Measurements from ENCODE around the gene IQGAP2.

DNA sequence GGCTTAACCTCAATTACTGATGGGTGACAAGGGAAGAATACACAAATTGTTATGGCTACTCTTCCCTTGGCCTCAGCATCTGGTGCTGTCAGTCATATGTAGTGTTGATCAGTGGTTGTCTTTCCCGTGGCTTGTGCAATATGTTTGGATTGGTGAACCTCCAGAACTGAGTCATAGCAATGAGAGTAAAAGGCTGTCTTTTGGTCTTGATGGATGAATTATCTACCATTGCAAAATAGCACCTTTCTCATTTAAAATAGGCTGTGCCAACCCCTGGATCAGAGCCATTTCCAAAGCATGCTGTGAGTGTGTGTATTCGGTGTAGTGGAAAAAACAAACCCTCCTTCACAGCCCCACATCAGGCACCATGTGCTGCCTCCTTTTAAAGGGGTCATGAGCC is 298.2 kb downstream of the IQGAP2 start:
- TF ChIP-seq, protein P1, sequence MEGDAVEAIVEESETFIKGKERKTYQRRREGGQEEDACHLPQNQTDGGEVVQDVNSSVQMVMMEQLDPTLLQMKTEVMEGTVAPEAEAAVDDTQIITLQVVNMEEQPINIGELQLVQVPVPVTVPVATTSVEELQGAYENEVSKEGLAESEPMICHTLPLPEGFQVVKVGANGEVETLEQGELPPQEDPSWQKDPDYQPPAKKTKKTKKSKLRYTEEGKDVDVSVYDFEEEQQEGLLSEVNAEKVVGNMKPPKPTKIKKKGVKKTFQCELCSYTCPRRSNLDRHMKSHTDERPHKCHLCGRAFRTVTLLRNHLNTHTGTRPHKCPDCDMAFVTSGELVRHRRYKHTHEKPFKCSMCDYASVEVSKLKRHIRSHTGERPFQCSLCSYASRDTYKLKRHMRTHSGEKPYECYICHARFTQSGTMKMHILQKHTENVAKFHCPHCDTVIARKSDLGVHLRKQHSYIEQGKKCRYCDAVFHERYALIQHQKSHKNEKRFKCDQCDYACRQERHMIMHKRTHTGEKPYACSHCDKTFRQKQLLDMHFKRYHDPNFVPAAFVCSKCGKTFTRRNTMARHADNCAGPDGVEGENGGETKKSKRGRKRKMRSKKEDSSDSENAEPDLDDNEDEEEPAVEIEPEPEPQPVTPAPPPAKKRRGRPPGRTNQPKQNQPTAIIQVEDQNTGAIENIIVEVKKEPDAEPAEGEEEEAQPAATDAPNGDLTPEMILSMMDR (tag by site-specific recombination; IDR thresholded peaks at IDR 0.05): no peak
- TF ChIP-seq ZNF121 (tag by site-specific recombination; IDR thresholded peaks at IDR 0.05) (no peak), ZSCAN30 (tag by site-specific recombination; IDR thresholded peaks at IDR 0.05) (no peak), ZBTB10 (tag by site-specific recombination; IDR thresholded peaks at IDR 0.05) (no peak), KLF10 (tag by site-specific recombination; IDR thresholded peaks at IDR 0.05) (no peak), ZNF629 (tag by site-specific recombination; IDR thresholded peaks at IDR 0.05) (no peak), HOXA7 (CRISPR knock-in tag; IDR thresholded peaks at IDR 0.05; ENCODE audit: borderline replicate concordance) (no peak), ZBTB26 (tag by site-specific recombination; optimal IDR thresholded peaks at IDR 0.05) (no peak), ZNF23 (tag by site-specific recombination; IDR thresholded peaks at IDR 0.05; ENCODE audit: borderline replicate concordance) (no peak), ZBTB1 (tag by site-specific recombination; IDR thresholded peaks at IDR 0.05) (no peak), ZNF274 (IDR thresholded peaks at IDR 0.05; ENCODE audit: low read length) (no peak), ZNF274 (tag by site-specific recombination; IDR thresholded peaks at IDR 0.05; ENCODE audit: borderline replicate concordance) (no peak), ZNF324 (tag by site-specific recombination; IDR thresholded peaks at IDR 0.05) (no peak), ZNF148 (tag by site-specific recombination; IDR thresholded peaks at IDR 0.05; ENCODE audit: borderline replicate concordance) (no peak)
- TF ChIP-seq, protein P2, sequence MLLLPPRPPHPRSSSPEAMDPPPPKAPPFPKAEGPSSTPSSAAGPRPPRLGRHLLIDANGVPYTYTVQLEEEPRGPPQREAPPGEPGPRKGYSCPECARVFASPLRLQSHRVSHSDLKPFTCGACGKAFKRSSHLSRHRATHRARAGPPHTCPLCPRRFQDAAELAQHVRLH (tag by site-specific recombination; IDR thresholded peaks at IDR 0.05): no peak

All from HEK293 (cell line).